GM11168 (cell line): ENCODE measurements around the gene GPR78.
"Not testable (repeated sequence)": the region's sequence is repeated elsewhere in the genome, so short reads cannot be mapped to it uniquely, and the experiment has no call there.

ENCODE experiments used
- in situ Hi-C: fragments of 300-500 bp; cut with MboI; formaldehyde crosslinking; loops from one replicate; pipeline ENCODE4 v1.12.0; 2022; ENCODE audit warnings: low sequenced_read_pairs; ENCODE audit not compliant: unreplicated experiment

The GPR78 gene

GRCh38 chr4:8559524-8560264, 20.5 kb upstream of the GPR78 start:
- in situ Hi-C loops, result no loop called here

GRCh38 chr4:8560265-8561047, 19.7 kb upstream of the GPR78 start:
- in situ Hi-C loops, result no loop called here

GRCh38 chr4:8564595-8564994, 15.6 kb upstream of the GPR78 start:
- in situ Hi-C loops, result no loop called here

- in situ Hi-C loops, result no loop called here
Observed at GRCh38 chr4:8568068-8568668, 12.0 kb upstream of the GPR78 start.

GRCh38 chr4:8570201-8570600, 10.0 kb upstream of the GPR78 start:
- in situ Hi-C loops, result no loop called here

GRCh38 chr4:8571702-8572685, 8.2 kb upstream of the GPR78 start:
- in situ Hi-C loops, result no loop called here

GRCh38 chr4:8573266-8573665, 6.9 kb upstream of the GPR78 start:
- in situ Hi-C loops, result no loop called here

- in situ Hi-C loops, result no loop called here
Observed at GRCh38 chr4:8574796-8575370, 5.3 kb upstream of the GPR78 start.

GRCh38 chr4:8575457-8575856, 4.7 kb upstream of the GPR78 start:
- in situ Hi-C loops, result no loop called here

- in situ Hi-C loops, result not testable (repeated sequence)
Observed at GRCh38 chr4:8576591-8576990, 3.6 kb upstream of the GPR78 start.

GRCh38 chr4:8577046-8577445, 3.1 kb upstream of the GPR78 start:
- in situ Hi-C loops, result no loop called here

GRCh38 chr4:8577972-8578371, 2.2 kb upstream of the GPR78 start:
- in situ Hi-C loops, result no loop called here

GRCh38 chr4:8578717-8579116, 1.5 kb upstream of the GPR78 start:
- in situ Hi-C loops, result no loop called here

GRCh38 chr4:8579526-8580320, 469 bp upstream of the GPR78 start:
- in situ Hi-C loops, result no loop called here

- in situ Hi-C loops, result no loop called here
Observed at GRCh38 chr4:8581094-8581861, 1.1 kb downstream of the GPR78 start.

GRCh38 chr4:8582016-8582415, 1.8 kb downstream of the GPR78 start:
- in situ Hi-C loops, result no loop called here

- in situ Hi-C loops, result no loop called here
Observed at GRCh38 chr4:8582436-8582835, 2.2 kb downstream of the GPR78 start.

GRCh38 chr4:8582941-8583654, 2.9 kb downstream of the GPR78 start:
- in situ Hi-C loops, result no loop called here
